ENCODE data around the gene TNIK. TPM values are rescaled to one million over a fixed set of nuclear protein-coding genes. Genes with fewer than 3 reads are reported as not detected.

The TNIK gene
- total RNA-seq, 2 donors from 2014 or later: 32.2 to 43.2 TPM

DNA sequence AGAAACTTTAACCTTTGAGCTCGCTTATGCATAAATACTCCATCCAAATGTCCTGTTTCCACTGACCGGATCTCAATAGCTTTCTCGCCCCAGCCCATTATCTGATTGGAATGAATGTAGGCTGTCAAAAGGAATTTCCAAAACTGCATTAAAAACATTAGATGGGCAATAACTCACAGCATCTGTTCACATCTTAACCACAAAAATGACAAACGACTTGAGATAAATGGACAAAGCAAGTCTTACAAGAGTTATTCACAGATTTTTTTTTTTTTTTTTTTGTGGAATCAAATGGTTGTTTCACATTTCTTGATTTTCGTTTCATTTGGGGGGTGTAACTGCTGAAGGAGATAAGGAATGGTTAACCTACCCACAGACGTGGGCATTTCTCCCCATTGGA lies 394.0 kb downstream of the TNIK start:
- Mint-ChIP-seq H3K27me3 (ENCODE audit: low read depth) (no peaks in the 10 kb centered on the region), H3K36me3 (ENCODE audit: insufficient read depth in 2 of 2) (peaks cover 2 to 11% of the 10 kb centered on the region in 2 donors)
- no peak for ATAC-seq (replicated peaks in 1 of 2)

GRCh38 chr3:171065732-171066131 lies 394.5 kb downstream of the TNIK start:
- peaks cover 2 to 11% of the 10 kb centered on the region in 2 donors for H3K36me3 Mint-ChIP-seq (ENCODE audit: insufficient read depth in 2 of 2)
- H3K4me3 Mint-ChIP-seq: no peak overlapping the region
- DNase-seq: no peak
- no peaks in the 10 kb centered on the region for H3K4me1 Mint-ChIP-seq (ENCODE audit: low read depth)
- H3K9me3 Mint-ChIP-seq: no peaks in the 10 kb centered on the region
- no peaks in the 10 kb centered on the region for H3K27me3 Mint-ChIP-seq (ENCODE audit: low read depth)
- ATAC-seq (replicated peaks in 1 of 2): no peak
- no peak overlapping the region for H3K27ac Mint-ChIP-seq

More for the DNA sequence above, 394.0 kb downstream of the TNIK start:
- no peaks in the 10 kb centered on the region for H3K9me3 Mint-ChIP-seq
- H3K4me1 Mint-ChIP-seq (ENCODE audit: low read depth): no peaks in the 10 kb centered on the region
- no peak overlapping the region for H3K4me3 Mint-ChIP-seq
- no peak for DNase-seq
- H3K27ac Mint-ChIP-seq: no peak overlapping the region

DNA sequence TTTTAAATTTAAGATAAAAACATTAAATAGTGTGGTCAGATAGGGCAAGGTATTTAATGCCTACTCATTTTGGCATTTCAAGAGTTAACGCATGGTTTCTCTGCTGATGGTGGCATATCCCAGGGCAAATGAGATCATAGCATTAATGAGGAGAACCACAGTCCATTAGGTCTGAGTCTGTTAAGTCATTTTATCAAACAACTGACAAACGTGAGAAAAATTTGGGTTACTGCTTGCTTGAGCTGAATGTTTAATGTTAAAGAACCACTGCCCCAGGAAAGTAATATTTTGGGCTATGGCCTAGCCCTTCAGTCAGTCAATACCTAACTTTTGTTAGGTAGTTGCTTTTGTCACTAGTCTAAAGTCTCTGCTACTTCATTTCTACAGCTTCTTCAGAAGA lies 395.7 kb downstream of the TNIK start:
- ATAC-seq (replicated peaks in 1 of 2): no peak
- no peak for DNase-seq
- H3K4me1 Mint-ChIP-seq (ENCODE audit: low read depth): no peaks in the 10 kb centered on the region
- H3K36me3 Mint-ChIP-seq (ENCODE audit: insufficient read depth in 2 of 2): peaks cover 0 to 1% of the 10 kb centered on the region in 2 donors
- no peak overlapping the region for H3K4me3 Mint-ChIP-seq
- no peak overlapping the region for H3K27ac Mint-ChIP-seq
- no peaks in the 10 kb centered on the region for H3K9me3 Mint-ChIP-seq
- no peaks in the 10 kb centered on the region for H3K27me3 Mint-ChIP-seq (ENCODE audit: low read depth)

- no peak overlapping the region for H3K4me3 Mint-ChIP-seq
- DNase-seq (no peak), ATAC-seq (replicated peaks in 1 of 2) (no peak)
- no peaks in the 10 kb centered on the region for H3K4me1 Mint-ChIP-seq (ENCODE audit: low read depth)
- no peaks in the 10 kb centered on the region for H3K9me3 Mint-ChIP-seq
- peaks cover 0 to 1% of the 10 kb centered on the region in 2 donors for H3K36me3 Mint-ChIP-seq (ENCODE audit: insufficient read depth in 2 of 2)
- H3K27me3 Mint-ChIP-seq (ENCODE audit: low read depth): no peaks in the 10 kb centered on the region
- H3K27ac Mint-ChIP-seq: no peak overlapping the region
Measured at GRCh38 chr3:171061749-171062148, 398.5 kb downstream of the TNIK start.

- Mint-ChIP-seq H3K27ac (no peak overlapping the region), H3K4me3 (no peak overlapping the region), H3K4me1 (ENCODE audit: low read depth) (no peaks in the 10 kb centered on the region), H3K9me3 (no peaks in the 10 kb centered on the region), H3K27me3 (ENCODE audit: low read depth) (no peaks in the 10 kb centered on the region), H3K36me3 (ENCODE audit: insufficient read depth in 2 of 2) (no peaks in the 10 kb centered on the region)
- no peak for ATAC-seq (replicated peaks in 1 of 2)
- no peak for DNase-seq
Measured at GRCh38 chr3:171059978-171060377, 400.2 kb downstream of the TNIK start.

GRCh38 chr3:171058873-171059603 lies 401.2 kb downstream of the TNIK start:
- Mint-ChIP-seq H3K27me3 (ENCODE audit: low read depth) (no peaks in the 10 kb centered on the region), H3K36me3 (ENCODE audit: insufficient read depth in 2 of 2) (no peaks in the 10 kb centered on the region), H3K4me1 (ENCODE audit: low read depth) (no peaks in the 10 kb centered on the region), H3K9me3 (no peaks in the 10 kb centered on the region), H3K4me3 (no peak overlapping the region), H3K27ac (no peak overlapping the region)
- ATAC-seq (replicated peaks in 1 of 2): no peak
- DNase-seq: no peak

- Mint-ChIP-seq H3K27ac (no peak overlapping the region), H3K4me3 (no peak overlapping the region), H3K9me3 (no peaks in the 10 kb centered on the region), H3K27me3 (ENCODE audit: low read depth) (no peaks in the 10 kb centered on the region), H3K4me1 (ENCODE audit: low read depth) (no peaks in the 10 kb centered on the region), H3K36me3 (ENCODE audit: insufficient read depth in 2 of 2) (no peaks in the 10 kb centered on the region)
- ATAC-seq (replicated peaks in 1 of 2) (no peak), DNase-seq (no peak)
Measured at GRCh38 chr3:171058058-171058457, 402.1 kb downstream of the TNIK start.

GRCh38 chr3:171057072-171057471 lies 403.1 kb downstream of the TNIK start:
- Mint-ChIP-seq H3K36me3 (ENCODE audit: insufficient read depth in 2 of 2) (no peaks in the 10 kb centered on the region), H3K4me1 (ENCODE audit: low read depth) (no peaks in the 10 kb centered on the region), H3K9me3 (no peaks in the 10 kb centered on the region), H3K4me3 (no peak overlapping the region), H3K27me3 (ENCODE audit: low read depth) (no peaks in the 10 kb centered on the region), H3K27ac (no peak overlapping the region)
- DNase-seq: no peak
- ATAC-seq (replicated peaks in 1 of 2): no peak

DNA sequence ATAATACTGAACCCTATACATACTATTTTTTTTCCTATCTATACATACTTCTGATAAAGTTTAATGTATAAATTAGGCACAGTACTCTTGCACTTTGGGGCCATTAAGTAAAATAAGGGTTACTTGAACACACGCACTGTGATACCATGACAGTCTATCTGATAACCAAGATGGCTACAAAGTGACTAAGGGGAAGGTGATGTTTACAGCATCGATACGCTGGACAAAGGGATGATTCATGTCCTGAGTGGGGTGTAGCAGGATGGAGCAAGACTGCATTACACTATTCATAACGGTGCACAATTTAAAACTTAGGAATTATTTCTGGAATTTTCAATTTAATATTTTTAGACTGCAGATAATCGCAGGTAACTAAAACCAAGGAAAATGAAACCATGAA lies 403.7 kb downstream of the TNIK start:
- H3K27me3 Mint-ChIP-seq (ENCODE audit: low read depth): no peaks in the 10 kb centered on the region
- H3K9me3 Mint-ChIP-seq: no peaks in the 10 kb centered on the region
- no peak overlapping the region for H3K27ac Mint-ChIP-seq
- ATAC-seq (replicated peaks in 1 of 2) (no peak), DNase-seq (no peak)
- H3K4me1 Mint-ChIP-seq (ENCODE audit: low read depth): no peaks in the 10 kb centered on the region
- no peaks in the 10 kb centered on the region for H3K36me3 Mint-ChIP-seq (ENCODE audit: insufficient read depth in 2 of 2)
- no peak overlapping the region for H3K4me3 Mint-ChIP-seq

- no peak for ATAC-seq (replicated peaks in 1 of 2)
- no peaks in the 10 kb centered on the region for H3K9me3 Mint-ChIP-seq
Measured at GRCh38 chr3:171055336-171056178, 404.6 kb downstream of the TNIK start.

GRCh38 chr3:171054921-171055320 lies 405.3 kb downstream of the TNIK start:
- Mint-ChIP-seq H3K36me3 (ENCODE audit: insufficient read depth in 2 of 2) (no peaks in the 10 kb centered on the region), H3K9me3 (no peaks in the 10 kb centered on the region), H3K27ac (no peak overlapping the region)

More at GRCh38 chr3:171055336-171056178, 404.6 kb downstream of the TNIK start:
- Mint-ChIP-seq H3K27ac (no peak overlapping the region), H3K4me1 (ENCODE audit: low read depth) (no peaks in the 10 kb centered on the region), H3K27me3 (ENCODE audit: low read depth) (no peaks in the 10 kb centered on the region), H3K4me3 (no peak overlapping the region), H3K36me3 (ENCODE audit: insufficient read depth in 2 of 2) (no peaks in the 10 kb centered on the region)
- DNase-seq: no peak

GRCh38 chr3:171054231-171054630 lies 406.0 kb downstream of the TNIK start:
- Mint-ChIP-seq H3K27ac (no peak overlapping the region), H3K27me3 (ENCODE audit: low read depth) (no peaks in the 10 kb centered on the region), H3K4me1 (ENCODE audit: low read depth) (no peaks in the 10 kb centered on the region), H3K36me3 (ENCODE audit: insufficient read depth in 2 of 2) (no peaks in the 10 kb centered on the region), H3K9me3 (no peaks in the 10 kb centered on the region), H3K4me3 (no peak overlapping the region)
- ATAC-seq (replicated peaks in 1 of 2) (no peak), DNase-seq (no peak)

More at GRCh38 chr3:171054921-171055320, 405.3 kb downstream of the TNIK start:
- Mint-ChIP-seq H3K4me3 (no peak overlapping the region), H3K4me1 (ENCODE audit: low read depth) (no peaks in the 10 kb centered on the region), H3K27me3 (ENCODE audit: low read depth) (no peaks in the 10 kb centered on the region)
- ATAC-seq (replicated peaks in 1 of 2) (no peak), DNase-seq (no peak)

GRCh38 chr3:171049861-171050444 lies 410.3 kb downstream of the TNIK start:
- H3K27me3 Mint-ChIP-seq (ENCODE audit: low read depth): no peaks in the 10 kb centered on the region
- DNase-seq (peak; percentile 49 to 60), ATAC-seq (replicated peaks in 1 of 2) (peak; percentile 87 to 88)
- no peak overlapping the region for H3K4me3 Mint-ChIP-seq
- H3K27ac Mint-ChIP-seq: no peak overlapping the region
- no peaks in the 10 kb centered on the region for H3K4me1 Mint-ChIP-seq (ENCODE audit: low read depth)
- no peaks in the 10 kb centered on the region for H3K9me3 Mint-ChIP-seq
- H3K36me3 Mint-ChIP-seq (ENCODE audit: insufficient read depth in 2 of 2): no peaks in the 10 kb centered on the region

All from activated T-cell treated with anti-CD3 and anti-CD28 coated beads, Interleukin-2, amount 50 U/mL, for 72 hours (primary cell).